GM23338 (cell line): ENCODE measurements around the gene ZFHX3.

Experiments used
- CREB1 ChIP-seq: fragments of 250-450 bp; sonication (Bioruptor Pico); IDR thresholded peaks from 2 replicates; pipeline ENCODE4 v1.5.0; 2020; ENCODE audit warnings: low read depth, mild to moderate bottlenecking, moderate library complexity
- CTCF ChIP-seq, 2 experiments: fragments of 200-600 bp in 1 of 2; sonication (generic) in 1 of 2; conservative IDR thresholded peaks; 2 replicates each; pipeline versions ENCODE4 v1.5.1 to v1.6.1; 2016 to 2017; ENCODE audit warnings: antibody characterized with exemption in 2 of 2, low read depth in 2 of 2, mild to moderate bottlenecking in 2 of 2, moderate library complexity in 1 of 2
- EZH2 ChIP-seq: fragments of 200-600 bp; sonication (generic); IDR thresholded peaks from one replicate; pipeline ENCODE4 v1.8.0; 2017; ENCODE audit warnings: antibody characterized with exemption, mild to moderate bottlenecking, low read depth; ENCODE audit not compliant: unreplicated experiment
- EZH2phosphoT487 ChIP-seq: fragments of 200-600 bp; sonication (generic); IDR thresholded peaks from one replicate; pipeline ENCODE4 v1.8.1; 2018; ENCODE audit warnings: antibody characterized with exemption; ENCODE audit not compliant: unreplicated experiment
- JUNB ChIP-seq: IDR thresholded peaks from one replicate; pipeline ENCODE4 v1.6.1; 2016; ENCODE audit warnings: antibody characterized with exemption; ENCODE audit not compliant: unreplicated experiment
- POLR2AphosphoS5 ChIP-seq: IDR thresholded peaks from 2 replicates; pipeline ENCODE4 v1.6.1; 2016; ENCODE audit warnings: antibody characterized with exemption, low read depth
- STAT1 ChIP-seq: IDR thresholded peaks from one replicate; pipeline ENCODE4 v1.6.1; 2016; ENCODE audit warnings: antibody characterized with exemption; ENCODE audit not compliant: unreplicated experiment
- ZNF462 ChIP-seq: fragments of 250-450 bp; sonication (Bioruptor Pico); IDR thresholded peaks from 2 replicates; pipeline ENCODE4 v1.5.0; 2020; ENCODE audit warnings: mild to moderate bottlenecking, moderate library complexity
- TF ChIP-seq, protein P1 (sequence below): IDR thresholded peaks from one replicate; pipeline ENCODE4 v1.6.1; 2018; ENCODE audit warnings: antibody characterized with exemption; ENCODE audit not compliant: unreplicated experiment
- TF ChIP-seq, protein P2 (sequence below): IDR thresholded peaks from 2 replicates; pipeline ENCODE4 v1.6.1; 2016; ENCODE audit warnings: antibody characterized with exemption

DNA sequence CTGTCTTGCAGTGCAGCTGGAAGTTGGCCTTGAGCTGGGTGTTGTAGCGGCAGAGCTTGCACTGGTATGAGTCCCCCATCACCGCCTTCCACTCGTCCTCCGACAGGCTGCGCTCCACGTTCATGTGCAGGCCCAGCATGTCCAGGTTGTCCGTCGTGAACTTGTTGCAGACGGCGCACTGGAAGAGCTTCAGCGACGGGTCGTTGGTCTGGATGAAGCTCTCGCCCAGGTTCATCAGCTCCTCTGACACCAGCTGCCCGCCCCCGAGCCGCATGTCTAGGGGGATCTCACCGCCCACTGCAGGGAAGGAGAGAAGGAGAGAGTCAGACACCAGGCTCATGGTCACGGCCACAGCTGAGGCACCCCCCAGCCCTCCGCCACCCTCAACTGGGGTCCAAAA is 97.3 kb downstream of the ZFHX3 start:
- TF ChIP-seq EZH2, result no peak
- no peak for TF ChIP-seq CTCF (conservative IDR thresholded peaks at IDR 0.05; ENCODE audit: low read depth in 2 of 2)
- no peak for TF ChIP-seq POLR2AphosphoS5
- no peak for TF ChIP-seq EZH2phosphoT487
- no peak for TF ChIP-seq CREB1 (CRISPR knock-in tag)
- TF ChIP-seq JUNB, result no peak
- TF ChIP-seq, protein P1, sequence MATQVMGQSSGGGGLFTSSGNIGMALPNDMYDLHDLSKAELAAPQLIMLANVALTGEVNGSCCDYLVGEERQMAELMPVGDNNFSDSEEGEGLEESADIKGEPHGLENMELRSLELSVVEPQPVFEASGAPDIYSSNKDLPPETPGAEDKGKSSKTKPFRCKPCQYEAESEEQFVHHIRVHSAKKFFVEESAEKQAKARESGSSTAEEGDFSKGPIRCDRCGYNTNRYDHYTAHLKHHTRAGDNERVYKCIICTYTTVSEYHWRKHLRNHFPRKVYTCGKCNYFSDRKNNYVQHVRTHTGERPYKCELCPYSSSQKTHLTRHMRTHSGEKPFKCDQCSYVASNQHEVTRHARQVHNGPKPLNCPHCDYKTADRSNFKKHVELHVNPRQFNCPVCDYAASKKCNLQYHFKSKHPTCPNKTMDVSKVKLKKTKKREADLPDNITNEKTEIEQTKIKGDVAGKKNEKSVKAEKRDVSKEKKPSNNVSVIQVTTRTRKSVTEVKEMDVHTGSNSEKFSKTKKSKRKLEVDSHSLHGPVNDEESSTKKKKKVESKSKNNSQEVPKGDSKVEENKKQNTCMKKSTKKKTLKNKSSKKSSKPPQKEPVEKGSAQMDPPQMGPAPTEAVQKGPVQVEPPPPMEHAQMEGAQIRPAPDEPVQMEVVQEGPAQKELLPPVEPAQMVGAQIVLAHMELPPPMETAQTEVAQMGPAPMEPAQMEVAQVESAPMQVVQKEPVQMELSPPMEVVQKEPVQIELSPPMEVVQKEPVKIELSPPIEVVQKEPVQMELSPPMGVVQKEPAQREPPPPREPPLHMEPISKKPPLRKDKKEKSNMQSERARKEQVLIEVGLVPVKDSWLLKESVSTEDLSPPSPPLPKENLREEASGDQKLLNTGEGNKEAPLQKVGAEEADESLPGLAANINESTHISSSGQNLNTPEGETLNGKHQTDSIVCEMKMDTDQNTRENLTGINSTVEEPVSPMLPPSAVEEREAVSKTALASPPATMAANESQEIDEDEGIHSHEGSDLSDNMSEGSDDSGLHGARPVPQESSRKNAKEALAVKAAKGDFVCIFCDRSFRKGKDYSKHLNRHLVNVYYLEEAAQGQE, result no peak
- TF ChIP-seq STAT1, result no peak
- TF ChIP-seq, protein P2, sequence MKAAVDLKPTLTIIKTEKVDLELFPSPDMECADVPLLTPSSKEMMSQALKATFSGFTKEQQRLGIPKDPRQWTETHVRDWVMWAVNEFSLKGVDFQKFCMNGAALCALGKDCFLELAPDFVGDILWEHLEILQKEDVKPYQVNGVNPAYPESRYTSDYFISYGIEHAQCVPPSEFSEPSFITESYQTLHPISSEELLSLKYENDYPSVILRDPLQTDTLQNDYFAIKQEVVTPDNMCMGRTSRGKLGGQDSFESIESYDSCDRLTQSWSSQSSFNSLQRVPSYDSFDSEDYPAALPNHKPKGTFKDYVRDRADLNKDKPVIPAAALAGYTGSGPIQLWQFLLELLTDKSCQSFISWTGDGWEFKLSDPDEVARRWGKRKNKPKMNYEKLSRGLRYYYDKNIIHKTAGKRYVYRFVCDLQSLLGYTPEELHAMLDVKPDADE, result no peak
- no peak for TF ChIP-seq ZNF462 (CRISPR knock-in tag)
